Fibroblast of pulmonary artery (primary cell): ENCODE data around the gene TIAM2.

Source experiments
- DNase-seq: peaks from one replicate; pipeline ENCODE4 v3.0.0-alpha.2; 2010; ENCODE audit warnings: low read depth
- H3K4me3 ChIP-seq: replicated peaks from 2 replicates; pipeline ENCODE4 v1.5.1; 2011; ENCODE audit warnings: low read depth, mild to moderate bottlenecking, control low read depth, low read length, moderate library complexity
- CTCF ChIP-seq: IDR thresholded peaks from 2 replicates; pipeline ENCODE4 v1.5.1; 2011; ENCODE audit warnings: mild to moderate bottlenecking, control low read depth, low read length, inconsistent platforms; ENCODE audit errors: missing control alignments

Gene TIAM2

GRCh38 chr6:155250701-155251381 lies 255.7 kb downstream of the TIAM2 start:
- DNase-seq = no peak
- H3K4me3 ChIP-seq = no peak overlapping the region
- no peak for TF ChIP-seq CTCF

- no peak for TF ChIP-seq CTCF
These were observed 257.5 kb downstream of the TIAM2 start for GRCh38 chr6:155252581-155252980.

DNA sequence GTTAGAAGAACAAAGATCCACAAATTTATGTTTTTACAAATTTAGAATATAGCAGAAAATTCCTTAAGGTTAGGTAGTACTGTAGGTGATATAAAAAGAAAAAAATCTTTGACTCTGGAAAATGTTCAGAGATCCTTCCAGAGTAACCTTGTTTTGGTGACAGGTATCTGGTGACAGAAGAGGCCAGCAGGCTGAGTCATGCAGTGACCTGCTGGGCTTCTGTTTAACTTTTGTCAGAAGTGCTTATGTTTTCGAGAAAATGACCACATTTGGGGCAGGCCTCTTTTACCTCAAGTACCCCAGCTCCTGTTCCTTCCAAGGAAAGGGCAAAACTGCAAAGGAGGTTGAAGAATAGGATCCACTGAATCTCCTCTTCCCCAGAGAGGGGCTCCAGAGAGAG lies 258.2 kb downstream of the TIAM2 start:
- H3K4me3 ChIP-seq = no peak overlapping the region
- TF ChIP-seq CTCF = no peak
- no peak for DNase-seq

More at GRCh38 chr6:155252581-155252980, 257.5 kb downstream of the TIAM2 start:
- no peak overlapping the region for H3K4me3 ChIP-seq
- no peak for DNase-seq

GRCh38 chr6:155254139-155254538 lies 259.0 kb downstream of the TIAM2 start:
- TF ChIP-seq CTCF = no peak
- no peak for DNase-seq
- no peak overlapping the region for H3K4me3 ChIP-seq

DNA sequence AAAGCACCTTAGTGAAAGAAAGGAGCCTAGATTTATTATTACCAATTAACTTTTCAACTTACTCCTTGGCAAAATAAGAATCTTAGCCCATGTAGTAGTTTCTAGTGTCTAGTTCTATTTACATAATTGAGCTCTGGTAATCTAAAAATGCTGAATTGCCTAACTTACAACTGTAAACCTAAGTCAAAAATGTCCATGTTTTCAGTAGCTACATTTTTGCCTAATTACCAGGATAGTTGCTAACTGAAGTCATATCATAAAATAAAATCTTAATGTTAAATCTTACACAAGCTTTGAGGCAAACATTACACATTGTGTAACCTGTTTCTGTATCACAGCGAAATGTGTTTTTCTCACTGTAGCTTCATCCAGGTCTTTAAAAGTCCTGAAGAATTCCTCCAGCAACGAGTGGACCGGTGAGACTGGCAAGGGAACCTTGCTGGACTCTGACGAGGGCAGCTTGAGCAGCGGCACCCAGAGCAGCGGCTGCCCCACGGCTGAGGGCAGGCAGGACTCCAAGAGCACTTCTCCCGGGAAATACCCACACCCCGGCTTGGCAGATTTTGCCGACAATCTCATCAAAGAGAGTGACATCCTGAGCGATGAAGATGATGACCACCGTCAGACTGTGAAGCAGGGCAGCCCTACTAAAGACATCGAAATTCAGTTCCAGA lies 261.1 kb downstream of the TIAM2 start:
- no peak for DNase-seq
- H3K4me3 ChIP-seq = no peak overlapping the region
- TF ChIP-seq CTCF = no peak

- no peak overlapping the region for H3K4me3 ChIP-seq
- DNase-seq = no peak
- no peak for TF ChIP-seq CTCF
These were observed 262.7 kb downstream of the TIAM2 start for GRCh38 chr6:155257796-155258195.

DNA sequence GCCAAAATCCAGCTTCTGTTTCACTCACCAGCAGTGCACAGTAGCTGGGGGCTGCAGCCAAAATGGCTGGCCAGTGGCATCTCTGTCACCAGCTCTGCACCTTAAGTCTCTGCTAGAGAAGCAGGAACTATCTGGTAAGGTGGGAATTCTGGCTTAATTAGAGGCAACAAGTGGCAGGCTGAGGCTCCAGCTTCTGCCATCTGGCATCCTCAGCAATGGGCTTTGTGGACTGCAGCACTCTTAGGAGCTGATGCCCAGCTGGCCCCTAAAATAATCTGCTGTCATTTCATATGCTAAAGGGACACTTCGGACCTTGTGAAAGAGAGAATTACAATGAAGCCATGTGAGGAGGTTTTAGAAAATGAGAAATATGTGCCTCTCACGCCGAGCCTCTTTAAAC lies 264.1 kb downstream of the TIAM2 start:
- H3K4me3 ChIP-seq = no peak overlapping the region
- no peak for TF ChIP-seq CTCF
- no peak for DNase-seq
